ENCODE results near the gene QTRT2. TPM values are rescaled to one million over a fixed set of nuclear protein-coding genes. Genes with fewer than 3 reads are reported as not detected.

Gene QTRT2
- total and polyA plus RNA-seq, 3 donors from 2014 or later: 17.9 to 29.5 (median 24.0) TPM

- DNase-seq: no peak
- no peak for TF ChIP-seq CTCF (IDR thresholded peaks at IDR 0.05)
- no peak for TF ChIP-seq POLR2A (IDR thresholded peaks at IDR 0.05)
- H3K27me3 ChIP-seq: no peaks in the 10 kb centered on the region
- H3K4me1 ChIP-seq: peaks cover 6% of the 10 kb centered on the region
- H3K9me3 ChIP-seq: no peaks in the 10 kb centered on the region
- H3K4me3 ChIP-seq: no peak overlapping the region
- 70 to 78% methylated on average over 3 of the region's 3 CpGs for WGBS, 2 donors
- no peak overlapping the region for H3K27ac ChIP-seq
- intact Hi-C loops (cut with DNase I; ENCODE audit: low total_unique reads): no loop called here
- no peaks in the 10 kb centered on the region for H3K36me3 ChIP-seq (ENCODE audit: low read depth, missing control alignments)
These were observed 63.7 kb downstream of the QTRT2 start for GRCh38 chr3:114120211-114120610.

GRCh38 chr3:114122027-114122709, 65.6 kb downstream of the QTRT2 start:
- intact Hi-C loops (cut with DNase I; ENCODE audit: low total_unique reads): no loop called here
- peak overlapping the region in 1 of 2 donors; percentile 44 for H3K27ac ChIP-seq
- TF ChIP-seq CTCF (IDR thresholded peaks at IDR 0.05) (no peak), POLR2A (IDR thresholded peaks at IDR 0.05) (no peak)
- H3K9me3 ChIP-seq: no peaks in the 10 kb centered on the region
- peak; percentile 41 for DNase-seq
- H3K27me3 ChIP-seq: no peaks in the 10 kb centered on the region
- peaks cover 6% of the 10 kb centered on the region for H3K4me1 ChIP-seq
- H3K4me3 ChIP-seq: no peak overlapping the region
- no peaks in the 10 kb centered on the region for H3K36me3 ChIP-seq (ENCODE audit: low read depth, missing control alignments)
- WGBS, 2 donors: 51 to 56% methylated on average over 4 of the region's 4 CpGs

GRCh38 chr3:114126461-114126860, 69.9 kb downstream of the QTRT2 start:
- no peaks in the 10 kb centered on the region for H3K9me3 ChIP-seq
- intact Hi-C loops (cut with DNase I; ENCODE audit: low total_unique reads): no loop called here
- no peak for TF ChIP-seq CTCF (IDR thresholded peaks at IDR 0.05)
- TF ChIP-seq POLR2A (IDR thresholded peaks at IDR 0.05): no peak
- no peaks in the 10 kb centered on the region for H3K27me3 ChIP-seq
- WGBS, 2 donors: 81 to 92% methylated on average over 1 of the region's 1 CpG
- DNase-seq: no peak
- H3K4me1 ChIP-seq: peaks cover 6% of the 10 kb centered on the region
- no peak overlapping the region for H3K27ac ChIP-seq
- no peaks in the 10 kb centered on the region for H3K36me3 ChIP-seq (ENCODE audit: low read depth, missing control alignments)
- no peak overlapping the region for H3K4me3 ChIP-seq

- intact Hi-C loops (cut with DNase I; ENCODE audit: low total_unique reads): no loop called here
- Histone ChIP-seq H3K4me1 (no peaks in the 10 kb centered on the region), H3K36me3 (ENCODE audit: low read depth, missing control alignments) (no peaks in the 10 kb centered on the region)
These were observed 71.0 kb downstream of the QTRT2 start for GRCh38 chr3:114127517-114127916.

More at GRCh38 chr3:114127517-114127916, 71.0 kb downstream of the QTRT2 start:
- Histone ChIP-seq H3K27ac (no peak overlapping the region), H3K27me3 (no peaks in the 10 kb centered on the region), H3K9me3 (no peaks in the 10 kb centered on the region), H3K4me3 (no peak overlapping the region)
- 87 to 88% methylated on average over 3 of the region's 3 CpGs for WGBS, 2 donors
- TF ChIP-seq POLR2A (IDR thresholded peaks at IDR 0.05) (no peak), CTCF (IDR thresholded peaks at IDR 0.05) (no peak)
- no peak for DNase-seq
